A673 (cell line): ENCODE results near the gene INTS11. TPM values are rescaled to one million over a fixed set of nuclear protein-coding genes. Genes with fewer than 3 reads are reported as not detected.

Experiments
- BruUV-seq: library from RNA; stranded (reverse); fragments of 400-500 nt; replicated peaks from 2 replicates; lab custom pipeline; 2021; lab: Mats Ljungman, UMichigan
- CTCF ChIA-PET: fragments of 300-600 bp; sonication (Branson Sonifier 250); formaldehyde crosslinking; loops from one replicate; lab custom pipeline; 2022; ENCODE audit warnings: antibody characterized with exemption; lab: Charles Lee
- POLR2A ChIA-PET: fragments of 300-600 bp; sonication (Branson Sonifier 250); formaldehyde crosslinking; loops from one replicate; lab custom pipeline; 2022; ENCODE audit warnings: antibody characterized with exemption; ENCODE audit not compliant: low non-redundant PET; lab: Charles Lee
- DNase-seq: peaks from one replicate; pipeline ENCODE4 v3.0.0-alpha.2; 2015; ENCODE audit warnings: low spot score
- H3K27ac ChIP-seq: fragments of 200-600 bp; sonication (generic); 2 replicates; pipeline ENCODE4 v1.5.1; 2016; ENCODE audit warnings: mixed run types, low read depth, mild to moderate bottlenecking, mixed read lengths, antibody characterized with exemption, low read length; ENCODE audit not compliant: poor library complexity, severe bottlenecking
- H3K27me3 ChIP-seq: fragments of 200-600 bp; sonication (generic); replicated peaks from 2 replicates; pipeline ENCODE4 v1.6.1; 2017; ENCODE audit warnings: mixed run types, low read depth, mild to moderate bottlenecking, mixed read lengths, antibody characterized with exemption, low read length; ENCODE audit not compliant: insufficient read depth, poor library complexity
- H3K36me3 ChIP-seq: fragments of 200-600 bp; sonication (generic); 2 replicates; pipeline ENCODE4 v1.6.1; 2016; ENCODE audit warnings: mixed run types, mild to moderate bottlenecking, mixed read lengths, antibody characterized with exemption, low read length; ENCODE audit not compliant: insufficient read depth, poor library complexity, severe bottlenecking
- H3K4me1 ChIP-seq: fragments of 200-600 bp; sonication (generic); 2 replicates; pipeline ENCODE4 v1.6.1; 2017; ENCODE audit warnings: mixed run types, mild to moderate bottlenecking, mixed read lengths, antibody characterized with exemption, low read length; ENCODE audit not compliant: insufficient read depth, poor library complexity, severe bottlenecking
- H3K4me3 ChIP-seq: fragments of 200-600 bp; sonication (generic); 2 replicates; pipeline ENCODE4 v1.5.1; 2016; ENCODE audit warnings: low read depth, mixed run types, mild to moderate bottlenecking, mixed read lengths, low read length; ENCODE audit not compliant: poor library complexity, severe bottlenecking
- H3K9me3 ChIP-seq: fragments of 200-600 bp; sonication (generic); 2 replicates; pipeline ENCODE4 v1.6.1; 2016; ENCODE audit warnings: mixed run types, low read depth, mild to moderate bottlenecking, mixed read lengths, antibody characterized with exemption, low read length; ENCODE audit not compliant: poor library complexity, severe bottlenecking
- EZH2 ChIP-seq: fragments of 200-600 bp; sonication (generic); IDR thresholded peaks from 2 replicates; pipeline ENCODE4 v1.6.1; 2017; ENCODE audit warnings: borderline replicate concordance, low read depth, mild to moderate bottlenecking, mixed read lengths, antibody characterized with exemption, low read length; ENCODE audit not compliant: poor library complexity, severe bottlenecking
- intact Hi-C: fragments of 100-400 bp; cut with micrococcal nuclease; formaldehyde crosslinking; loops from one replicate; pipeline ENCODE4 v1.10.0; 2022; ENCODE audit not compliant: unreplicated experiment
- total RNA-seq: library from RNA; stranded (reverse); gene quantifications from 2 replicates; pipeline ENCODE4 v1.2.3, GENCODE V29; 2021
- TF ChIP-seq, protein P1 (sequence below): fragments of 300-800, 200-600 bp; sonication (generic); conservative IDR thresholded peaks from 2 replicates; pipeline ENCODE4 v1.5.1; 2017; ENCODE audit warnings: low read depth, mild to moderate bottlenecking, antibody characterized with exemption, low read length, moderate library complexity, mixed read lengths

INTS11 gene
- total RNA-seq, 1 experiment from 2014 or later = 156 TPM

GRCh38 chr1:1274931-1275431, 49.5 kb downstream of the INTS11 start:
- peak overlapping the region; percentile 86 for H3K4me3 ChIP-seq
- ChIA-PET CTCF (interaction anchor here (0.6 kb wide), 1 partner anchor 14 kb away, joined by 6 read pairs; no protein-coding TSS in a partner anchor), POLR2A (no interaction called here)
- intact Hi-C loops = no loop called here
- TF ChIP-seq, protein P1, sequence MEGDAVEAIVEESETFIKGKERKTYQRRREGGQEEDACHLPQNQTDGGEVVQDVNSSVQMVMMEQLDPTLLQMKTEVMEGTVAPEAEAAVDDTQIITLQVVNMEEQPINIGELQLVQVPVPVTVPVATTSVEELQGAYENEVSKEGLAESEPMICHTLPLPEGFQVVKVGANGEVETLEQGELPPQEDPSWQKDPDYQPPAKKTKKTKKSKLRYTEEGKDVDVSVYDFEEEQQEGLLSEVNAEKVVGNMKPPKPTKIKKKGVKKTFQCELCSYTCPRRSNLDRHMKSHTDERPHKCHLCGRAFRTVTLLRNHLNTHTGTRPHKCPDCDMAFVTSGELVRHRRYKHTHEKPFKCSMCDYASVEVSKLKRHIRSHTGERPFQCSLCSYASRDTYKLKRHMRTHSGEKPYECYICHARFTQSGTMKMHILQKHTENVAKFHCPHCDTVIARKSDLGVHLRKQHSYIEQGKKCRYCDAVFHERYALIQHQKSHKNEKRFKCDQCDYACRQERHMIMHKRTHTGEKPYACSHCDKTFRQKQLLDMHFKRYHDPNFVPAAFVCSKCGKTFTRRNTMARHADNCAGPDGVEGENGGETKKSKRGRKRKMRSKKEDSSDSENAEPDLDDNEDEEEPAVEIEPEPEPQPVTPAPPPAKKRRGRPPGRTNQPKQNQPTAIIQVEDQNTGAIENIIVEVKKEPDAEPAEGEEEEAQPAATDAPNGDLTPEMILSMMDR = no peak
- TF ChIP-seq EZH2 = no peak
- peaks cover 9% of the 10 kb centered on the region for H3K36me3 ChIP-seq
- BruUV-seq = no TSS peak
- H3K27ac ChIP-seq = no peak overlapping the region
- peaks cover 8% of the 10 kb centered on the region for H3K4me1 ChIP-seq
- no peaks in the 10 kb centered on the region for H3K27me3 ChIP-seq
- DNase-seq = no peak
- H3K9me3 ChIP-seq = no peaks in the 10 kb centered on the region

DNA sequence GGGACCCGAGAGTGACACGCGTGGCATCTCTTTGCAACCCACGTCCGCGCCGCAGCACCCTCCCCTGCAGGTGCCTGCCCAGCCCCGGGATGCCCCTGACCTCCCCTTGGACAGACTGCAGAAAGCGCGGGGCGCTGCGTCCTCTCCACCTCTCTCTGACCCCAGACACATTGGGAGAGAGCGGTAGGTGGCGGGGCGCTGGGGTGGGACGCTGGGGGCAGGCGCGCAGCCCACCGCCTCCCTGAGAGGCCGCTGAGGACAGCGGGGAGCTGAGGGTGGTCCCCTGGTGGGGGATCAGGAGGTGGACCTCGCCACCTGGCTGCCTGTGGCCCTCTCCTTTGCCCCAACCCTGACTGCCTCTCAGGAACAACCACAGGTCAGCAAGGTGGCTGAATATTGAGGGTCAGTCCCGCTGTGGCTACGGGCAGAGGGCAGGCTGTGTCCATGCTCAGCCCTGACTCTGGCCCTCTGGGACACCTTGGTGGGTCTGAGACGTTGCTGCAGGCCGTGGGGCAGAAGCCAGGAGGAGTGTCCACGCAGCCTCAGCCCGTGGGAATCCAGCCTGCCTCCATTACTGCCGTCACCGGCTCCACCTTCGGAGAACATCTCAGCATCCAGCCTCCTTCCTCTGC, 50.0 kb downstream of the INTS11 start:
- Histone ChIP-seq H3K36me3 (peaks cover 9% of the 10 kb centered on the region), H3K4me1 (peaks cover 8% of the 10 kb centered on the region), H3K4me3 (peak overlapping the region; percentile 86), H3K9me3 (no peaks in the 10 kb centered on the region), H3K27ac (peak overlapping the region; percentile 82), H3K27me3 (no peaks in the 10 kb centered on the region)
- BruUV-seq = TSS peak; percentile 21
- intact Hi-C loops = no loop called here
- POLR2A ChIA-PET = no interaction called here
- TF ChIP-seq, protein P1 = no peak
- no peak for TF ChIP-seq EZH2
- CTCF ChIA-PET = no interaction called here
- no peak for DNase-seq

- Histone ChIP-seq H3K27me3 (no peaks in the 10 kb centered on the region), H3K4me3 (peak within 1 kb of the TSS; percentile 86), H3K4me1 (peaks cover 8% of the 10 kb centered on the region), H3K27ac (peak within 1 kb of the TSS; percentile 93), H3K36me3 (peaks cover 9% of the 10 kb centered on the region), H3K9me3 (no peaks in the 10 kb centered on the region)
- DNase-seq = peak; percentile 94
- intact Hi-C loops = no loop called here
- TF ChIP-seq EZH2 = no peak
- TF ChIP-seq, protein P1 = no peak
- ChIA-PET CTCF (no interaction called here), POLR2A (no interaction called here)
- BruUV-seq = no TSS peak
These were observed 50.8 kb downstream of the INTS11 start, which contains the start of gene UBE2J2 for GRCh38 chr1:1273512-1274298. Gene UBE2J2 (minus strand): TSS chr1:1273854. CDS start chr1:1267992, 5,862 bp downstream.
